Left hindlimb (tissue), 1 donor: ENCODE results near the gene SGF29.
A peak's percentile ranks its signal among the peaks of the same experiment; 100 is the strongest.
"Not testable (repeated sequence)": the region's sequence is repeated elsewhere in the genome, so short reads cannot be mapped to it uniquely, and the experiment has no call there.

Experiments
- DNase-seq: peaks from one replicate; pipeline ENCODE4 v3.0.0-alpha.2; 2018

SGF29 gene

GRCh38 chr16:28615486-28616223 lies 61.9 kb downstream of the SGF29 start:
- peak; percentile 33 for DNase-seq

DNA sequence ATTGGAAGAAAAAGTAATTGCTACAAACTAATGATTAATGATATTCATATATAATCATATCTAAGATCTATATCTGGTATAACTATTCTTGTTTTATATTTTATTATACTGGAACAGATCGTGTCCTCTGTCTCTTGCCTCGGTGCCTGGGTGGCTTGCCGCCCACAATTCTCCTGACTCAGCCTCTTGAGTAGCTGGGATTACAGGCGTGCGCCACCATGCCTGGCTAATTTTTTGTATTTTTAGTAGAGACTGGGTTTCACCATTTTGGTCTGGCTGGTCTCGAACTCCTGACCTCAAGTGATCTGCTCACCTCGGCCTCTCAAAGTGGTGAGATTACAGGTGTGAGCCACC lies 62.5 kb downstream of the SGF29 start:
- DNase-seq, result not testable (repeated sequence)

DNA sequence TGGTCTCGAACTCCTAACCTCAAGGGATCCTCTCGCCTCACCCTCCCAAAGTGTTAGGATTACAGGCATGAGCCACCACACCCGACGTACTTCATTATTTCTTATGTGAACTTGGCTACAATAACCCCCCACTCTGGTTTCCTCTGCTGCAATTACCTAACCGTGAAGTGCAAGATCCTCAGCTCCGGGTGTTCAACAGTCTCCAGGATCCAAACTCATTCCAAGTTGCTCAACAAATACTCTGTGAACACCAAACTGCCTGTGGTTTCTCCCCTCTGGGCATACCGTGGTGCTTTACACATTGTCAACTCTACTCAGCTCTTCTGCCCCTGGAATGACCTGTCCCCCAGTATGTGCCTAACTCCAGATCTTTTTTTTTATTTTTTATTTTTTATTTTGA lies 62.9 kb downstream of the SGF29 start:
- no peak for DNase-seq

DNA sequence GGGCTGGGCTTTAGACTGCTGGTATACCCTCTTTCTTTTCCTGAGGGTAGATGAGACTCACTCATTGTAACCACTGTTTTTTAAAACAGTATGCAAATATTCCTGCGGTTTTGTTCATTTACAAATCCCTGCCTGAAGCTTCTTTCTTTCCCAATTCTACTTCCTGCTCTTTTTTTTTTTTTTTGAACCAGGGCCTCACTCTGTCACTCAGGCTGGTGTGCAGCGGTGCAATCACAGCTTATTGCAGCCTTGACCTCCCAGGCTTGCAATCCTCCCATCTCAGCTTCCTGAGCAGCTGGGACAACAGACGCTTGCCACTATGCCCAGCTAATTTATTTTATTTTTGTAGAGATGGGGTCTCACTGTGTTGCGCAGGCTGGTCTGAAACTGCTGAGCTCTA lies 64.2 kb downstream of the SGF29 start:
- no peak for DNase-seq

DNA sequence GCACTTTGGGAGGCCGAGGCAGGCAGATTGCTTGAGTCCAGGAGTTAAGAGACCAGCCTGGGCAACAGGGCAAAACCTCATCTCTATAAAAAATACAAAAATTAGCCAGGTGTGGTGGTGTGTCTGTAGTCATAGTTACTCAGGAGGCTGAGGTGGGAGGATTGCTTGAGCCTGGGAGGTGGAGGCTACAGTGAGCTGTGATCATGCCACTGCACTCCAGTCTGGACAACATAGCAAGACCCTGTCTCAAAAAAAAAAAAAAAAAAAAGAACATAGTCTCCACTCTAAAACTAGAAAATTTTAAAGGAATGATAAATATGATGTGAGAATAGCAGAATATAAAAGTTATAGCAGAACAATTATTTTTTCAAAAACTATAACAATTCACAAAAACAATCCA lies 66.6 kb downstream of the SGF29 start:
- DNase-seq, result not testable (repeated sequence)

GRCh38 chr16:28621481-28622155 lies 67.9 kb downstream of the SGF29 start:
- no peak for DNase-seq

GRCh38 chr16:28622532-28623171 lies 68.9 kb downstream of the SGF29 start:
- not testable (repeated sequence) for DNase-seq

GRCh38 chr16:28623172-28623711 lies 69.5 kb downstream of the SGF29 start:
- peak; percentile 43 for DNase-seq

GRCh38 chr16:28630905-28631304 lies 77.2 kb downstream of the SGF29 start:
- not testable (repeated sequence) for DNase-seq

DNA sequence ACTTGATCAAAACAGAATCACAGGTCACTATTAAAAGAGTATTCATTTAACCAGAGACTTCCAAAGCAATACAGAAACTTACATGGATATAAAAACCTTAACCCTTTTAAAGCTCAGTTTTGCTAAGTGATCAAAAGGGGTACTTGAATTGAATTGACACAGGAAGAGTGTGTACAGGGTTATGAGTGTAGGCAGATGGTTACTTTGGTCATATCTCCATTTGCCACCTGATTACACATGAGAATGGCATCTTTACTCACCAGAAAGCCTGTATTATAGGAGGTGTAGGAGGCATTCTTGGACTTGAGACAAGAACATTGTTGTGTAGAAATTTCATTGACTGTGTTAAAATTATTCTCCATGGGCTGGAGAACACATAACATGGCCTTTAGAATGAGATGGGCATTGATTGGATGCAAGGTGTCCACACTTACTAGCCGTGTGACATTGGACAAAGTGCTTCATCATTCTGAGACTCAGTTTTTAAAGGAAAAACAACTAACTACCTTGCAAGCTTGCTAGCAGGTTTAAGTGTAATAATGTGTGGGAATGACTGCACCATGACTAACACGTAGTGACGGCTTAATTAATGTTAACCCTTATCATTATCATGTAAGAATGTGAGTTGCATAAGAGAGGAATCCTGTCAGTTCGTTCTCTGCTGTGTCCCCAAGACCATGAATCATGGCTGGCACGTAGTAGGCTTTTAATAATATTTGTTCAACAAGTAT lies 82.5 kb downstream of the SGF29 start:
- DNase-seq, result not testable (repeated sequence)

GRCh38 chr16:28637765-28638164 lies 84.0 kb downstream of the SGF29 start, which contains the start of gene NPIPB8:
Gene NPIPB8, plus strand, starts transcription at chr16:28638065. Its CDS starts 296 bp downstream, at chr16:28638361.
- not testable (repeated sequence) for DNase-seq

DNA sequence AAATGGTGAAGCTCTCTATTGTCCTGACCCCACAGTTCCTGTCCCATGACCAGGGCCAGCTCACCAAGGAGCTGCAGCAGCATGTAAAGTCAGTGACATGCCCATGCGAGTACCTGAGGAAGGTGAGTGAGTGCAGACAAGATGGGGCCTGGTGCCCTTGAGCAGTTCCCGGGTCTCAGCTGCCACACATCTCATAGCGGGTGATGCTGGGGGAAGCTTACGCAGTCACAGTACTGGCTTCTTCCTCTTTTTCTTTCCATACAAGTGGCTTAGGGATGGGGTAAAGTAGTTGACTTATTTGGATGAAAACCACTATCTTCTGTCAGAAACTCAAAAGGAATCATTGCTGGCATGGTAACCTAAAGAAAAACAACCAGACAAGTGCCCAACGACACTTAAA lies 84.6 kb downstream of the SGF29 start:
- not testable (repeated sequence) for DNase-seq

GRCh38 chr16:28639959-28640358 lies 86.2 kb downstream of the SGF29 start:
- not testable (repeated sequence) for DNase-seq
